HG03460 (cell line): ENCODE measurements around the gene NRP2.

Experiments
- ATAC-seq: cut with Tn5 transposase; IDR thresholded peaks from one replicate; pipeline ENCODE4 v1.9.1; 2021; ENCODE audit not compliant: unreplicated experiment

NRP2 gene

GRCh38 chr2:205686783-205687640 lies 4.7 kb downstream of the NRP2 start:
- no peak for ATAC-seq

- no peak for ATAC-seq
Measured at GRCh38 chr2:205687641-205687956, 5.3 kb downstream of the NRP2 start.

GRCh38 chr2:205688417-205689200 lies 6.3 kb downstream of the NRP2 start:
- ATAC-seq: no peak

GRCh38 chr2:205689820-205690219 lies 7.5 kb downstream of the NRP2 start:
- no peak for ATAC-seq

GRCh38 chr2:205692104-205692503 lies 9.8 kb downstream of the NRP2 start:
- ATAC-seq: no peak

- no peak for ATAC-seq
Measured at GRCh38 chr2:205694256-205694655, 12.0 kb downstream of the NRP2 start.

GRCh38 chr2:205695460-205695991 lies 13.2 kb downstream of the NRP2 start:
- ATAC-seq: no peak

GRCh38 chr2:205696331-205696926 lies 14.1 kb downstream of the NRP2 start:
- no peak for ATAC-seq

- ATAC-seq: no peak
Measured at GRCh38 chr2:205696927-205697441, 14.7 kb downstream of the NRP2 start.

- ATAC-seq: no peak
Measured at GRCh38 chr2:205698286-205699268, 16.3 kb downstream of the NRP2 start.

GRCh38 chr2:205699515-205700289 lies 17.4 kb downstream of the NRP2 start:
- no peak for ATAC-seq

- peak; percentile 82 for ATAC-seq
Measured at GRCh38 chr2:205700331-205701132, 18.2 kb downstream of the NRP2 start.

- no peak for ATAC-seq
Measured at GRCh38 chr2:205701509-205701908, 19.2 kb downstream of the NRP2 start.

GRCh38 chr2:205702576-205702975 lies 20.3 kb downstream of the NRP2 start:
- ATAC-seq: no peak

- ATAC-seq: no peak
Measured at GRCh38 chr2:205703471-205704126, 21.3 kb downstream of the NRP2 start.

- no peak for ATAC-seq
Measured at GRCh38 chr2:205704127-205704741, 21.9 kb downstream of the NRP2 start.

GRCh38 chr2:205705511-205706349 lies 23.4 kb downstream of the NRP2 start:
- ATAC-seq: no peak
